Measurements from ENCODE around the gene PARP15.
A peak's percentile ranks its signal among the peaks of the same experiment; 100 is the strongest.
"Not testable (repeated sequence)": the region's sequence is repeated elsewhere in the genome, so short reads cannot be mapped to it uniquely, and the experiment has no call there.

Gene PARP15

GRCh38 chr3:122642935-122643334, 65.5 kb downstream of the PARP15 start:
- peak; percentile 29 for DNase-seq (ENCODE audit: low spot score)
- in situ Hi-C loops (cut with MboI; ENCODE audit: low sequenced_read_pairs, unreplicated experiment): no loop called here
- no peak for TF ChIP-seq CTCF (IDR thresholded peaks at IDR 0.05; ENCODE audit: borderline replicate concordance, control extremely low read depth, extremely low read depth, insufficient read depth, missing control alignments)

- TF ChIP-seq CTCF (IDR thresholded peaks at IDR 0.05; ENCODE audit: borderline replicate concordance, control extremely low read depth, extremely low read depth, insufficient read depth, missing control alignments): no peak
- in situ Hi-C loops (cut with MboI; ENCODE audit: low sequenced_read_pairs, unreplicated experiment): no loop called here
These were observed 68.9 kb downstream of the PARP15 start for GRCh38 chr3:122646146-122646988.

GRCh38 chr3:122651233-122651907, 73.9 kb downstream of the PARP15 start:
- DNase-seq (ENCODE audit: low spot score); in situ Hi-C loops (cut with MboI; ENCODE audit: low sequenced_read_pairs, unreplicated experiment): not testable (repeated sequence)

More at GRCh38 chr3:122646146-122646988, 68.9 kb downstream of the PARP15 start:
- peak; percentile 42 for DNase-seq (ENCODE audit: low spot score)

GRCh38 chr3:122651962-122652361, 74.5 kb downstream of the PARP15 start:
- in situ Hi-C loops (cut with MboI; ENCODE audit: low sequenced_read_pairs, unreplicated experiment): not testable (repeated sequence)

GRCh38 chr3:122658336-122658735, 80.9 kb downstream of the PARP15 start:
- in situ Hi-C loops (cut with MboI; ENCODE audit: low sequenced_read_pairs, unreplicated experiment); DNase-seq (ENCODE audit: low spot score): not testable (repeated sequence)

More at GRCh38 chr3:122651962-122652361, 74.5 kb downstream of the PARP15 start:
- not testable (repeated sequence) for DNase-seq (ENCODE audit: low spot score)

- in situ Hi-C loops (cut with MboI; ENCODE audit: low sequenced_read_pairs, unreplicated experiment): no loop called here
- DNase-seq (ENCODE audit: low spot score): no peak
- TF ChIP-seq CTCF (IDR thresholded peaks at IDR 0.05; ENCODE audit: borderline replicate concordance, control extremely low read depth, extremely low read depth, insufficient read depth, missing control alignments): no peak
These were observed 83.0 kb downstream of the PARP15 start for GRCh38 chr3:122660297-122660974.

- no peak for DNase-seq (ENCODE audit: low spot score)
- in situ Hi-C loops (cut with MboI; ENCODE audit: low sequenced_read_pairs, unreplicated experiment): no loop called here
- no peak for TF ChIP-seq CTCF (IDR thresholded peaks at IDR 0.05; ENCODE audit: borderline replicate concordance, control extremely low read depth, extremely low read depth, insufficient read depth, missing control alignments)
These were observed 84.2 kb downstream of the PARP15 start for GRCh38 chr3:122661633-122662032.

- no peak for DNase-seq (ENCODE audit: low spot score)
- in situ Hi-C loops (cut with MboI; ENCODE audit: low sequenced_read_pairs, unreplicated experiment): no loop called here
- TF ChIP-seq CTCF (IDR thresholded peaks at IDR 0.05; ENCODE audit: borderline replicate concordance, control extremely low read depth, extremely low read depth, insufficient read depth, missing control alignments): no peak
These were observed 85.1 kb downstream of the PARP15 start for GRCh38 chr3:122662505-122662904.

Data from GM13976 (cell line).